CD4-positive, alpha-beta T cell treated with Interleukin-6 at 100 ng/mL for 8 hours (primary cell): ENCODE measurements around the gene HTT-AS.
A peak's percentile ranks its signal among the peaks of the same experiment; 100 is the strongest.
"Not testable (repeated sequence)": the region's sequence is repeated elsewhere in the genome, so short reads cannot be mapped to it uniquely, and the experiment has no call there.

Experiments used
- DNase-seq: peaks from one replicate; pipeline ENCODE4 v3.0.0-alpha.2; 2020; ENCODE audit warnings: mixed read lengths, low spot score

The HTT-AS gene

DNA sequence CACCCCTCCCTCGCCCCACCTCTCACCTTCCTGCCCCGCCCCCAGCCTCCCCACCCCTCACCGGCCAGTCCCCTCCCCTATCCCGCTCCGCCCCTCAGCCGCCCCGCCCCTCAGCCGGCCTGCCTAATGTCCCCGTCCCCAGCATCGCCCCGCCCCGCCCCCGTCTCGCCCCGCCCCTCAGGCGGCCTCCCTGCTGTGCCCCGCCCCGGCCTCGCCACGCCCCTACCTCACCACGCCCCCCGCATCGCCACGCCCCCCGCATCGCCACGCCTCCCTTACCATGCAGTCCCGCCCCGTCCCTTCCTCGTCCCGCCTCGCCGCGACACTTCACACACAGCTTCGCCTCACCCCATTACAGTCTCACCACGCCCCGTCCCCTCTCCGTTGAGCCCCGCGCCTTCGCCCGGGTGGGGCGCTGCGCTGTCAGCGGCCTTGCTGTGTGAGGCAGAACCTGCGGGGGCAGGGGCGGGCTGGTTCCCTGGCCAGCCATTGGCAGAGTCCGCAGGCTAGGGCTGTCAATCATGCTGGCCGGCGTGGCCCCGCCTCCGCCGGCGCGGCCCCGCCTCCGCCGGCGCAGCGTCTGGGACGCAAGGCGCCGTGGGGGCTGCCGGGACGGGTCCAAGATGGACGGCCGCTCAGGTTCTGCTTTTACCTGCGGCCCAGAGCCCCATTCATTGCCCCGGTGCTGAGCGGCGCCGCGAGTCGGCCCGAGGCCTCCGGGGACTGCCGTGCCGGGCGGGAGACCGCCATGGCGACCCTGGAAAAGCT is at the start of gene HTT-AS, which contains the start of gene HTT:
TSS of gene HTT-AS (minus strand) at position 461 of the 768 bp plus-strand sequence.
TSS of gene HTT (plus strand) at position 604 of the 768 bp plus-strand sequence. CDS start at position 749, 145 bp downstream.
- DNase-seq, result peak; percentile 98

DNA sequence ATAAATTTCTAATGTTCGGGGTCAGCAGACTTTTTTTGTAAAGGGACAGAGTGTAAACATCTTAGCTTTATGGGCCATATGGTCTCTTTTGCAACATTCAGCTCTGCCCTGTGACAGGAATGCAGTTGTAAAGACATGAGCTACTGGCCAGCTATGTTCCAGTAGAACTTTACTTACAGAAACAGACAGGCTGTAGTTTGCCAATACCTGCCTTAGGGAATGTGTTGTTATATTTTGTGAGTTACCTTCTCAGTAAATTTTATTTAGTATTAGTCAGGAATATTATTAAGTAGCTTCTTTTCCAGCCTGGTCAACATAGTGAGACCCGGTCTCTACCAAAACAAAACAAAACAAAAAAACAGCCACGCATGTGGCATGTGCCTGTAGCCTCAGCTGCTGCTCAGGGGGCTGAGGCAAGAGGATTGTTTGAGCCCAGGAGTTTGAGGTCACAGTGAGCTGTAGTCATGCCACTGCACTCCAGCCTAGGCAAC is 48.9 kb upstream of the HTT-AS start:
- DNase-seq, result no peak

DNA sequence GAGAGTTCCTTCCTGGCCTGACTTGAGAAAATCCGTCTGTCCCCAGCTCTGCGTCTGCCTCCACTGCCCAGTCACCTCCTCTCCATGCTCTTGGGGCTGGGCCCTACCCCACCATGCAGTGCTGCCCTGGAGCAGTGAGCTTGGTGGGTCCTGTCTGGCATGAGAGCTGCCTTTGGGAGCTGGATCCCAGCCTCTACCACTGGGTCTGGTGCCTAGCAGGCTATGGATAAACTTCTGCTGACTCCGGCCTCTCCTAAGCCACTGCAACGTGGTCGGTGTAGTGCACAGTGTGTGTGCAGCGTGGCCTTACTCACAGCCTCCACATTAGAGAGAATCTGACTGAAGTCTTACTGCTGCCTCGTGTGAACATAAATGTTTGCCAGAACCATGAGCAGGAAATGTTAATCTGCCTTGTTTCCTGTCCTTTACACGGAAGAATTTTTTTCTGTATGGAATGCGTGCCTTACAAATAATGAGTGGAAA is 47.8 kb upstream of the HTT-AS start:
- no peak for DNase-seq

DNA sequence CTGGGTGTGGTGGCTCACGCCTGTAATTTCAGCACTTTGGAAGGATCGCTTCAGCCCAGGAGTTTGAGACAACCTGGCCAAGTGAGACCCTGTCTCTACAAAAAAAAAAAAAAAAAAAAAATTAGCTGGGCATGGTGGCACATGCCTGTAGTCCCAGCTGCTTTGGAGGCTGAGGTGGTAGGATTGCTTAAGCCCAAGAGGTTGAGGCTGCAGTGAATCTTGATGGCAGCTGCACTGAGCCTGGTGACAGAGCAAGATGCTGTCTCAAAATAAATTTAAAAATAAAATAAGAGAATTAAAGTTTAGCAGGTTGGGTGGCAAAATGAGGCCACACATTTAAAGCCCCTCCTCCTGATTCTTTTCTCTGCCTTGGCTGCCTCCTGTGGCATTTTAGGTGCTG is 47.3 kb upstream of the HTT-AS start:
- no peak for DNase-seq

DNA sequence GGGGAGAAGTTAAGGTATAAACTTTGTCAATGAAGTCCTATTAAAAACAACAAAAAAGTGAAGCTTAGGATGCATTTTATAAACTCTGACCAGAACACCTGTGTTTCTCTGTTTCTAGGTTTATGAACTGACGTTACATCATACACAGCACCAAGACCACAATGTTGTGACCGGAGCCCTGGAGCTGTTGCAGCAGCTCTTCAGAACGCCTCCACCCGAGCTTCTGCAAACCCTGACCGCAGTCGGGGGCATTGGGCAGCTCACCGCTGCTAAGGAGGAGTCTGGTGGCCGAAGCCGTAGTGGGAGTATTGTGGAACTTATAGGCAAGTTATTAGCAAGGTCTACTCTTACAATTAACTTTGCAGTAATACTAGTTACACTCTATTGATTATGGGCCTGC is 46.8 kb upstream of the HTT-AS start:
- no peak for DNase-seq

DNA sequence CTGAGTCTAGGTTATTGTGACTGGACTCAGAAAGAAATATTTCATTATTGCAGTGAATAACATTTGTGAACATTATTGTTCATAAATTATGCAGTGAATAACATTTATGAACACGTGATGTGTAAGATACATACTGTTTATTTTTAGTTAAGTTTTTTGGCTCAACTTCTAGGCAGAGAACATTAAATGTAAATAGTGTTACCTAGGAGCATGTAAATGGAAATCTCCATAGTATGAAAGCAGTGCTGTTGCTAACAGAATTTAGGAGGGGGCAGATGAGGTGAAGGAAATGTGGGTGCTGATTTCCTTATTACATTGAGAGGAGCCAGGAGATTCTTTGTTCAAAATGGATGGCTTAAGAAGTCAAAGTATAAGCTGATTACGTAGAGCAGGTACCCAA is 45.1 kb upstream of the HTT-AS start:
- DNase-seq, result no peak

DNA sequence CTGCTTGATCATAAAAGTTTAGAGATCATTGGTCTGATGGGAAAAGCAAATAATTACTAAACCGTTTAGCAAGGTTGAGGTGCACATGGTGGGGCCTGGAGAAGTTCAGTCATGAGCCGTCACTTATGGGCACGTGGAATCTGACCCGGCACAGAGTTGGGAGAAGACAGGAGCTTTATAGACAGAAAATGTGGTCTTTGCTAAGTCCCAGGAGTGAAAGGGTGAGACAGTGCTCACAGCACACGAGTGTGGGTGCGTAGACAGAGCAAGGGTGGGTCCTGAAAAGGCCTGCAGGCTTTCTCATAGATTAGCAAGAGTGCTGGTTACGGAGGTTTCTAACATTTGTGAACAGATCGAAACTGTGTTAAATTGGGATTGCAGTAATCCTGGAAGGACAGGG is 44.0 kb upstream of the HTT-AS start:
- DNase-seq, result no peak

DNA sequence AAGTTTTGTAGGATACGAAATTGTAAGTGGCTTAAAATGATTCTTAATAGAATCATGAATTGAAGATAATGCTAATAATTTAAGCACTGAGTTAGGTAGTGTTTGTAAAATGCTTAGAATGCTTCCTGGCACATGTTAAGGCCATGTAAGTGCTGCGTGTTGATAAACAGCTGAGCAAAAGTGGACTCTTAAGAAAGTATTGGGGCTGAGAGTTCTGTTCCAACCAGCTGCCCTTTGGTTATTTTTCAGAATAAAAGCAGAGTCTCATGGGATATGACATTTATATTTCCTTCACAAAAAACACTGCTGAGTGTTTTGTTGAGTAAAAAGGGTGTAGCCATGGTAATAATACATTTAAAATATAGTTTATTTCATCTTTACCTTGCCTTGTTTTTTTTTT is 42.6 kb upstream of the HTT-AS start:
- DNase-seq, result no peak

DNA sequence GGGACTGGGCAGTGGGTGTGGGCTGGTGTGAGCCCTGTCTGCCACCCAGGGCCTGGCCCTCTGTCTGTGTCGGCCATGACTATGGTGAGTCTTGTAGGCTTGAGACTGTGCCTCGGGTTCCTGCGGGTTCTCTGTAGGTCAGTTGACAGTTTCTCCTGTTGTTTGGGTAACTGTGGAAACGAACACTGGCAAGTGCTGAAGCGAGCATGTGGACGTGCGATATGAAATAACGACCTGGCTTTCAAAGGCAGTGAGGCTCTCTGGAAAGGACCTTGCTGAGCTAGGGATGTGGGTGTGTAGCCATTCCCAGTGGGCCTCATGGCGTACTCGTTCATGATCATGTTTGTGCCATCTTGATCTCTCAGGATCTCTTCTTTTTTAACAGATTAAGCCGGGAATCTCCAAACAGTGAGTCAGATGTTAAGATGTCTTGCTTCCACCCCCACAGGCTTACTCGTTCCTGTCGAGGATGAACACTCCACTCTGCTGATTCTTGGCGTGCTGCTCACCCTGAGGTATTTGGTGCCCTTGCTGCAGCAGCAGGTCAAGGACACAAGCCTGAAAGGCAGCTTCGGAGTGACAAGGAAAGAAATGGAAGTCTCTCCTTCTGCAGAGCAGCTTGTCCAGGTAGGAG is 41.4 kb upstream of the HTT-AS start:
- no peak for DNase-seq

DNA sequence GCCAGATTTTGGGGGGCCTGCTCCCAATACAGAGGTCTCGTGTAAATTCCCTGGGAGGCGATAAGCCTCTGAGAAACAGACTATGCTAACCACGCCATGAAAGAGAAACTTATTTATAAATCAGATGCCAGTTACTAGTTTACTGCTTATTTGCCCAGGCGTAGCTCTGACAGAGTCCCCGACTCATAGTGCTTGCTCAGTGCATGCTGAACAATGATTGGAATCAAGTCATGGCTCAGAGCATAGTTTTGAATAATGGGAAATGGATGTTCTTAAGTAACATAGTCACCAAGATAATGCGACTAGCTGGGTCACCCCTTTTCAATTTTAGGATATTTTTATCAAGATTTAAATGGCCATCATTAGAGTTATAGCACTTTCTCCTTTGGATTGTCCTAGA is 40.0 kb upstream of the HTT-AS start:
- no peak for DNase-seq

DNA sequence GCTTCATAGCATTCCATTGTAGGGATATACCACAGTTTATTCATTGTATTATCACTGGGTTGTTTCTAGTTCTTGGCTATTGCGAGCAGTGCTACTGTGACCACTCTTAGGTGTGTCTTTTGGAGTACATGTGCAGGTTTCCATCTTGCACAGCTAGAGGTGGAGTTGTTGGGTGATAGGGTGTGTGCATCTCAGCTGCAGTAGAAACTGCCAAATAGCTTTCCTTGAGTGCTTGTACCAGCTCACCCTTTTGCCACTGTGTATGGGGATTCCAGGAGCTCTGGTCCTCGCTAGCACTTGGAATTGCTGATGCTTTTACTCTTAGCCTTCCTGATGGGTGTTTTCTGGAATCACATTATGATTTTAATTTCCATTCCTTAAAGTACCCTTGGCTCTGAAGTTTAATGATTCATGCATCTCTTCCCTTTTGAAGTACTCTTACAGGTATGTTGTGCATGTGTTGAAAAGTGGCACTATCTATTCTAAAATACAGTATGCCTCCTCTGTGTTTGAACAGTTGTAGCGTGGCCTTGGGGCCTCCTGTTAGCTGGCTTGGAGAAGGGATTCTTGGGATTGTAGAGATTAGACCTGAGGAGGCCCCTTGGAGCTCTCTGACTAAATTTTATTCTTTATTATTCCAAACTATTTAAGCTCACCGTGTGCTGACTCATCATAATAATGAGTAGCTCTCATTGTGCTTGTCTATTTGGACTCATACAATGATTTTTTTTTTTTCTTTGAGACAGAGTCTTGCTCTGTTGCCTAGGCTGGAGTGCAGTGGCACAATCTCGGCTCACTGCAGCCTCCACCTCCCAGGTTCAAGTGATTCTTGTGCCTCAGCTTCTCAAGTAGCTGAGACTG is 38.5 kb upstream of the HTT-AS start:
- DNase-seq, result no peak

DNA sequence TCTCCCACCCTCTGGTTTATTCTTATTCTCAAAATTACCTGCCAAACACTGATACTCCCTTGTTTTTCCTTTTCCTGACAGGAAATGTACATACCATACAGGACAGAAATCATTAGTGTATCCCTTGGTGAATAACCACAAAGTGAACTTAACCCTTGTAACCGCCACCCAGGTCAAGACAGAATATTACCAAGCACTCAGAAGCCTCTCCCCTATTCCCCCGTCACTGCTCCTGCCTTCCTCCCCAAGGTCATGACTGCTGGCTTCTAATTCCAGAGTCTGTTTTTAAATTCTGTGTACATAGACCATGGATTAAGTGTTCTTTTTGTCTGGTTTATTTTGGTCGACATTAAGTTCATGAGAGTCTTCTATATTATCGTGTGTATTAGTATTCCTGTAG is 37.9 kb upstream of the HTT-AS start:
- DNase-seq, result no peak

DNA sequence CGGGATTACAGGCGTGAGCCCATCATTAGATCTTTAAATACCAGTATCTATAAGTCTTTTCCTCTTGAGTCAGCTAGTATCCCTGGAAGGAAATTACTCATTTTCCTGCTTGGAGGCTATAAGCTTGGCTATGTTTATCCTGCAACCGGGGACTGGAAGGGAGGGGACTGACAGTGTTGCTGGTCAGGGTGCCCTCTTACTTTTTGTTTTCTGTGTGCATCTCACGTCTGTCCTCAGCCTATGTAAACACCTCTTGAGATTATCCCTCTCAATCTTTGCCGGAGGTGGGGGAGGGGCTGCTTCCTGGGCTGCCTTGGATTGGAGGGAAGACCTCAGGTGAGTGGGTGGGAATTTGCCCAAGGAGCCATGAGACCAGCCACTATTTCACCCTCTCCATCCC is 37.1 kb upstream of the HTT-AS start:
- DNase-seq, result no peak

DNA sequence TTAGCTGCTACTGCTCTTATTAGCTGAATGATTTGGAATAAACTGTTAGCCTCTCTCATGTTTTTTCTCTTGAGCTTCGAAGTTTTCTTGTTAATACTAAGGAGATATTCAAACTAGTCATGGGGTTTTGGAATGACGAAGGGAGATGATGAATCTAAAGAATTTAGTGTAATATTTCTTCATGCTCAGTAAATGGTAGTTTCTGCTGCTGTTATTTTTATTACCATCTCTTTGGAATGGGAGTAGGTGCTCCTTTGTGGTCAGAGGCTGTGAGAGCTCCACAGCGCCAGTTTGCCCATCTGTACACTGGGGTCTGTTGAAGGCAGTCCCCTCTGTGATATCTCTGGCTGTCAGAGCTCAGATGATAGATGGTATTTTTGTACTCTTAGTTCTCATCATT is 33.9 kb upstream of the HTT-AS start:
- no peak for DNase-seq

DNA sequence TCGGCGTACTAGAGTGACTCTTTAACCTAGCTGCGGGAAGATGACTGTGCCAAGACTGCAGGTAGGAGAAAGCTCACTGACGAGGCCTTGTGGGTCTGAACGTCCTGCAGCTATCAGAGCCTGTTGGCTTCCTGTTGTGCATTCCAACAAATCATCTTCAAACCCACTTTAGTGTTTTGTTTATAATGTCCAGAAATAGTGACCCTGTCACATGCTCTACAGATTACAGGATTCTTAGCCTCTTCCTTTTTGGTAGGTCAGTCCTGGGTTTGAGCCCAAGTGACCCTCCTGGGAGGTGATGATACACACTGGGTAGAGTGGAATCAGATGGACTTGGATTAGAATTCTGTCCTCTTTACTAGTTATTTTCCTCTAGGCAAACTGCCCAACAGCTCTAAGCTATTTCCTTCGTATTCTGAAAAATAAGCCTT is 33.4 kb upstream of the HTT-AS start:
- no peak for DNase-seq

DNA sequence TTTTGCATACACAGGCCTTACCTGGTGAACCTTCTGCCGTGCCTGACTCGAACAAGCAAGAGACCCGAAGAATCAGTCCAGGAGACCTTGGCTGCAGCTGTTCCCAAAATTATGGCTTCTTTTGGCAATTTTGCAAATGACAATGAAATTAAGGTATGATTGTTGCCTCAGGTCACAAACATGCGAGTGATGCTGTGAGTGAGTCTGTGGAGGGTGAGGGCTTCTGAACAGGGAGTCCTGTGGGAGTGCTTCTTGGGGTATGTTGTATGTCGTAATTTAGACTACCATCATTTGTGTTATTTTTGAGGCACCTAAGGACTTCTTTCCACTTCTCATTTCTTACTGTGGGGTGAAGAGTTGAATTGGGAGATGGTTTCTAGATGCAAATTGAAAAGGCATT is 32.9 kb upstream of the HTT-AS start:
- DNase-seq, result no peak

DNA sequence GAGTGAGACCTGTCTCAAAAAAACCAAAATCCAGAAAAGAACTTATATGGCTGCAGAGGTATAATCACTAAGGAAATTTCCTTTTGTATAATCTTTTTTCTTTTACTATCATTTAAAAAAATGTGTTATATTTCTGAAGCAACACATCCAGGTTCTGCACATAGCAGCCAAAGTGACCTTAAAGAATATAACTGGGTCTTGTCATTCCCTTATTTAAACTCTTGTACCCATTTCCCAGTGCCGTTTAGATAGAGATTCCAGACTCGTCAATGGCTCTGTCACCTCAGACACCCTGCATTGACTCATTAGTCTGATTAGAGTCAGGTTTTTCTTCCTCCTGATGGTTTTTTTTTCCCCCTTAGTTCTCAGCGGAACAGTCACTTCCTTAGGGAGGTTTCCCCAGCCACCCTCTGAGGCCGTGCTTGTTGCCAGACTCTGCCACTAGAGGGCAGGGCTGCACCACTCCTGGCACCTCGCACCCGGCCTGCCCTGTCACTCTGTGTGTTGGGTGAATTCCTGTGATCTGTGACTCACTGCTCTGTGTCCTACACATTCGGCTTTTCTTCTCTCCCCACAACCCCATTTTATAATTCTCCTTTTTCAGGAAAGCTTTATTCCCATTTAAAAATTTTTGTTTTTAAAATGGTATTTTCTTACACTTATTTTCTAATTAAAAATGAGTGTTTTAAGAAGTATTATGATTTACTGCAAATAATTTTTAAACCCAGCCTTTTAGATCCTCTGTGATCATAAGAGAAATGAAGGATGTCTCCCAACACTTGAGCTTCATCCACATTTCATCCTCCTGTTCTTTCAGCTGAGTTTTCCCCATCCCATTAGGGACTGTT is 32.2 kb upstream of the HTT-AS start:
- DNase-seq, result peak; percentile 82

DNA sequence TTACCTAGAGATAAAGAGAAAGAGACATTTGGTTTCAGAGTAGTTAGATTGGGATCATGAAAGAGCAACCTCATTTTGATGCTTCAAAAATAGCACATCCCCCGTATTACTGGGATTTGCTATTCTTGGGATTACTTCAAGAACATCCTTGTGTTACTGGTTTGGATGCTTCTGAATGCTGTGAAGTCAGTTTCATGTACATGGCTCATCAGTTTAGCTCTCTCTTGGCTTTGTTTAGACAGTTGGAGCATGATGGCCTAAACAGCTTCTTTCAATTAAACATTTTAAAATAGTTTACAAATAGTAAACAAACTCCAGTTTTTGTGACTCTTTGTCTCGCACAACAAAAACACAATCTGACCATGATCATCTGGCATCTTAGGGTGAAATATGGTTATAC is 24.0 kb upstream of the HTT-AS start:
- no peak for DNase-seq

DNA sequence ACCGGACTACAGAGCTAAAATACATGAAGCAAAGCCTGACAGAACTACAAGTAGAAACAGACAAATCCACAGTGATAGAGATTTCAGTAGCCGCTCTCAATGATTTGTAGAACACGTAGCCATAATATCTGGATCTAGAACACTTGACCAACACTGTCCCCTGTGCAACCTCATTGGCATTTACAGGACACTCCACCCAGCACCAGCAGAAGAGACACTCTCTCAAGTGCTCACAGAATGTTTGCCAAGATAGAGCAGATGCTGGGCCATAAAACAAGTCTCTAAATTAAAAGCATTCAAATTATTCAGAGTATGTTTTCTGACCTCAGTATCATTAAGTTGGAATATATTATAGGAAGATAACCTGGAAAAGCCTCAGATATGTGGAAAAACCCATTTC is 21.9 kb upstream of the HTT-AS start:
- no peak for DNase-seq

DNA sequence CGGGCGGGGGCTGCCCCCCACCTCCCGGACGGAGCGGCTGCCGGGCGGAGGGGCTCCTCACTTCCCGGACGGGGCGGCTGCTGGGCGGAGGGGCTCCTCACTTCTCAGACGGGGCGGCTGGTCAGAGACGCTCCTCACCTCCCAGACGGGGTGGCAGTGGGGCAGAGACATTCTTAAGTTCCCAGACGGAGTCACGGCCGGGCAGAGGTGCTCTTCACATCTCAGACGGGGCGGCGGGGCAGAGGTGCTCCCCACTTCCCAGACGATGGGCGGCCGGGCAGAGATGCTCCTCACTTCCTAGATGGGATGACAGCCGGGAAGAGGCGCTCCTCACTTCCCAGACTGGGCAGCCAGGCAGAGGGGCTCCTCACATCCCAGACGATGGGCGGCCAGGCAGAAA is 20.4 kb upstream of the HTT-AS start:
- DNase-seq, result not testable (repeated sequence)

DNA sequence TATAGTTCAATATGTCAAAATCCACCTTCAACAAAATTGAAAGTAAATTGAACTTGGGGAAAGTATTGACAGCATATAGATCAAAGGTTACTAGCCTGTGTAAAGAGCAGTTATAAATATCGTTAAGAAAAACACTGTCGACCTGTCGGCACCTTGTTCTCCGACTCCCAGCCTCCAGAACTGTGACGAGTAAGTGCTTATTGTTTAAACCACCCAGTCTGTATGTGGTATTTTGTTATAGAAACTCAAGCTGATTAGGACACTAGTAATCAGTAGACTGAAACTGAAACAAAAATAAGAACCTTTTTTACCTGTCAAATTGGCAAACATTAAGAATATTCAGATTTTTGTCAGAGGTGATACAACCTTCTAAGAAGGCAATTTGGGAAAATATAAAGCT is 17.1 kb upstream of the HTT-AS start:
- no peak for DNase-seq
